Mononuclear cell (primary cell): ENCODE measurements around the gene ANKRD40. TPM values are rescaled to one million over a fixed set of nuclear protein-coding genes. Genes with fewer than 3 reads are reported as not detected.
"Not testable (repeated sequence)": the region's sequence is repeated elsewhere in the genome, so short reads cannot be mapped to it uniquely, and the experiment has no call there.

ENCODE experiments used
- H3K27me3 ChIP-seq: 2 replicates; pipeline ENCODE4 v1.6.0; 2011; ENCODE audit warnings: low read length, control low read depth; ENCODE audit not compliant: insufficient read depth
- H3K4me1 ChIP-seq: 2 replicates; pipeline ENCODE4 v1.5.1; 2011; ENCODE audit warnings: mild to moderate bottlenecking, low read length, control low read depth; ENCODE audit not compliant: insufficient read depth
- H3K4me3 ChIP-seq: 2 replicates; pipeline ENCODE4 v1.5.1; 2011; ENCODE audit warnings: mild to moderate bottlenecking, low read length, moderate library complexity
- H3K9me3 ChIP-seq: 2 replicates; pipeline ENCODE4 v1.5.1; 2011; ENCODE audit warnings: low read depth, mild to moderate bottlenecking, control low read depth, low read length
- total RNA-seq: library from RNA; depleted of rRNA; stranded (reverse); fragments of >200 nt; gene quantifications from one replicate; pipeline ENCODE4 v1.2.3, GENCODE V29; 2012

Gene ANKRD40
- total RNA-seq, 1 donor, result 22.5 TPM

DNA sequence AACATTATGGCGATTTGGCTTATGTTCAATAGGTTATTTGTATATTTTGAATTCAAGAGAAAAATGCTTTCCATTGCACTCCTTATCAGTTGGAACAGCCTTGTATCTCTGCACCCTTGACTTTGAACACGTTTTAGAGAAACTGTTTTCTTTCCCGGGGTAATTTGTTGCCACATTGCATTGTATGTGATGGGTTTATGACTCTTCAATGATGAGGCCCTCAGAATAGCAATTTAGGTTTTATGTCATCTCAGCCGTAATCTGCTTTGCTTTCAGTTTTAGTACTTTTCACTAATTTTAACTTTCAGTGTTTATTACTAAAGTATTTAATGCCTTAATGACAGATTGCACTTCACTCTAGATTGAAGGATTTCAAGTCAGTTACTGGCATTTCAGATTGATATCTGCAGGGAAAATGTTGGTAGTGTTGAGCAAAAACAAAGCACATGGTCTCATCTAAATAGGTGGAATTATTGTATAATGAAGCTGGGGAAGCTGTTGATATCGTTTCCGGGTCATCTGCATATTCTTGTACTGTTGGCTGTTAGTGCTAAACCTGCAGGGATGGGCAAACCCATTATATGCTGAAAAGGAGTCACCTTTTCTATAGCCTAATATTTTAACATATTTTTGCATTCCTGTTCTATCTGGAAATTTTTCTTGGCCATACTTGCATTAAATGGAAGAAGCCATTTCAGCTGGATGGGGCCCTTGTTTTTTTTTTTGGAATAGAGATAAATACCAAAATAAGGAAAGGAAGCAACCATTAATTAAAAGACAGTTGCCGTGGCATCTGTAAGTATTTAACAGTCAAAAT, 13.7 kb upstream of the ANKRD40 start:
- Histone ChIP-seq H3K4me3 (peak overlapping the region; percentile 97), H3K27me3 (no peaks in the 10 kb centered on the region), H3K4me1 (peaks cover 62% of the 10 kb centered on the region), H3K9me3 (no peaks in the 10 kb centered on the region)

DNA sequence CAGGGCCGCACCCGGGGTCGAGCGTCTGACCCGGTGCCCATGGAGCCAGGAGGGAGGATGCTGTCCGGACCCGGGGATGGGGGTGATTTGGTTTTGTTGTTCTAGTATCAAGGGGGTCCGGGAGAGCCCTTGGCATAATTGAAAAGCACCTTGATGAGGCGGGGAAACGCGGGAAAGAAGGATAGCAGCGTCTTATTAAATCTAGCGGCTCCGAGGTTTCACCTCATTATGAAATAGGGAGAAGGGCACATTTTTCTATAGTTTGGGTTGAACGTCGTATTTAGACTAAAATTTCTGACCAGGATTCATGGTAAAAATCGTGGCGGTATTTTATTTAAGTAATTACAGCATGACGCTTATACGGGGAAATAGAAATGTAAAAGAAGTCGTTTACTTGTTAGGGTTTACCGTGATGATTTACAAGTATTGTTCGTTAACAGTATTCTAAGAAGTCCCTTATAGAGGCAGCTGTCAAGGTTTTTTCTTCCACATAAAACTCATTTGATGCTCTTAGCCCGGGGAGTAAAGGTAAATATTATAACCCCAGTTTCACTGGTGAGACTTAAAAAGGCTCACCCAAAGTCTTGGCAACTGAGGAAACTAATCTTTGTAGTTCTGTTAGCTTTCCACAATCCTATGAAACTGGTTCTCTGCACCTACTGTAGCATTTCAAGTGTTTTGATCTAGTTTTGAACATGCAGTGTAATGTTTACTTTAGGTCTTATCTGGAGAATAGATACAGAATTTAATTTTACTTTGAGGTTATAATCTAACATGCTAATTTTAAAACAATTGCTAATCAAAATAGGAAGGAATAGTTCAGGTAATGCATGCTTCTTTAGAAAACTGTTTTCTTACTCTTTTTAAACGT, 12.4 kb upstream of the ANKRD40 start:
- Histone ChIP-seq H3K4me3 (peak overlapping the region; percentile 97), H3K4me1 (peaks cover 69% of the 10 kb centered on the region), H3K27me3 (no peaks in the 10 kb centered on the region), H3K9me3 (no peaks in the 10 kb centered on the region)

DNA sequence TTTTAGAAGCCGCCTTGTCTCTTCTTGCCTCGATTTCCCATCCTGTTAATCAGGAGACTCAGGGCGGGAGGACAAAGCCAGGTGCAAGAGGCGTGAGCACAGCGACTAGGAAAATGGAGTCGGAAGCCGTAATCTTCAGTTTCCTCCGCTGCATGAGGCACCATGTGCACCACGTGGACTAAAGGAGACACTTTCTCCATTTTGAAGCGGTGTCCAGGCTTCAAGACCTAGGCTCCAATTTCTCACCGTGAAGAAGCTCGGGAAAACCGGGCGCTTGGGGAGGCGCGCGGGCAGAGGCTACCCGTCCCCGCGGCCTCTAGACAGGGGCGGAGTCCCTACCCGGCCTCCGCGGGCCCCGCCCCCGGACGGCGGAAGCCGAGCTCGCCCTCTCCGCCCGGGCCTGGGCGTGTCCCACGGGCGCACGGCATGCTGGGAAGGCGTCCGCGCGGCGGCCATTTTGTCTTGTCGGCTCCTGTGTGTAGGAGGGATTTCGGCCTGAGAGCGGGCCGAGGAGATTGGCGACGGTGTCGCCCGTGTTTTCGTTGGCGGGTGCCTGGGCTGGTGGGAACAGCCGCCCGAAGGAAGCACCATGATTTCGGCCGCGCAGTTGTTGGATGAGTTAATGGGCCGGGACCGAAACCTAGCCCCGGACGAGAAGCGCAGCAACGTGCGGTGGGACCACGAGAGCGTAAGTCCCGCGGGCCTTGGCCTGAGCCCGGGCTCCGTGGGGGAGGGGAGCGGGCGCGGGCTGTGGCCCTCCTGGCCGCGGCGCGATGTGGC, 11.6 kb upstream of the ANKRD40 start, which contains the start of gene LUC7L3:
TSS of gene LUC7L3 (plus strand) at position 460 of the 780 bp plus-strand sequence. CDS start at position 590, 130 bp downstream.
- Histone ChIP-seq H3K9me3 (no peaks in the 10 kb centered on the region), H3K4me1 (peaks cover 62% of the 10 kb centered on the region)

DNA sequence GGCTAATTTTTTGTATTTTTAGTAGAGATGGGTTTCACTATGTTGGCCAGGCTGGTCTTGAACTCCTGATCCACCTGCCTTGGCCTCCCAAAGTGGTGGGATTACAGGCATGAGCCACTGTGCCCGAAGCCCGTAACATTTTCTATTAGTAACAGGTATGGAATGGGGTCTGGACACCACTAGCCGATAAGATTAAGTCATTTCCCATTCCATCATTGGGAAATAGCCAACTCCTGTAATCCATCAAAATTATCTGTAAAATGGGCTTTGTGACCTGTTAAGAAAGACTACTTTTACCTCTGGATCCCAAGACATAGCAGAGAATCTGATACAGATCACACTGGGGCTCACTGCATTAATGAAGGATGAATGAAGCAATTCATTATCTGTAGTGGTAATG, 7.8 kb upstream of the ANKRD40 start:
- peaks cover 30% of the 10 kb centered on the region for H3K4me1 ChIP-seq
- no peaks in the 10 kb centered on the region for H3K9me3 ChIP-seq
- no peaks in the 10 kb centered on the region for H3K27me3 ChIP-seq
- H3K4me3 ChIP-seq, result no peak overlapping the region

More for the DNA sequence above, 11.6 kb upstream of the ANKRD40 start, which contains the start of gene LUC7L3:
- H3K27me3 ChIP-seq, result no peaks in the 10 kb centered on the region
- H3K4me3 ChIP-seq, result peak within 1 kb of the TSS; percentile 97

DNA sequence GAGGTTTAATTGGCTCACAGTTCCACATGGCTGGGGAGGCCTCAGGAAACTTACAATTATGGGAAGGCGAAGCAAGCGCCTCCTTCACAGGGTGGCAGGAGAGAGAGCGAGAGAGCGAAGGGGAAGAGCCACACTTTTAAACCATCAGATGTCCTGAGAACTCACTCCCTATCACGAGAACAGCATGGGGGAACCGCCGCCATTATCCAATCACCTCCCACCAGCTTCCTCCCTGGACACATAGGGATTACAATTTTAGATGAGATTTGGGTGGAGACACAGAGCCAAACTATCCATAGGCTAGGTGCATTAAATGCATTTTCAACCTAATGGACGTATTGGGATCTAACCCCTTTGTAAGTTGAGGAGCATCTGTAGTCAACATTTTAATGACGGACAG, 4.9 kb upstream of the ANKRD40 start:
- Histone ChIP-seq H3K27me3 (no peaks in the 10 kb centered on the region), H3K4me3 (no peak overlapping the region), H3K9me3 (no peaks in the 10 kb centered on the region), H3K4me1 (peaks cover 42% of the 10 kb centered on the region)

DNA sequence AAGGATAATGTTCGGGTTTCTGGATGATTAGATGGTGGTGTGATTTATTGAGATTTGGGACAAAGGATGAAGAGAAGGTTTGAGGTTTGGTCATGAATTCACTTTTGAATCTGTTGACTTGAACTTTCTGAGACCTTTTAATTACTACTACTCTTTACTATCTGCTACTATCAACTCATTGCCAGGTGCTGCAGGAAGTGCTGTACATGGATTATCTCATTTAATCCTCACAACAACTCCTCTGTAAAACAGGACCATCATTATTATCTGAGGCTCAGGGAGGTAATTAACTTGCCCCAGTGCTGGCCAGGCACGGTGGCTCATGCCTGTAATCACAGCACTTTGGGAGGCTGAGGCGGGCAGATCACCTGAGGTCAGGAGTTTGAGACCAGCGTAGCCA, 2.9 kb upstream of the ANKRD40 start:
- no peaks in the 10 kb centered on the region for H3K9me3 ChIP-seq
- no peaks in the 10 kb centered on the region for H3K27me3 ChIP-seq
- H3K4me3 ChIP-seq, result no peak overlapping the region
- peaks cover 38% of the 10 kb centered on the region for H3K4me1 ChIP-seq

DNA sequence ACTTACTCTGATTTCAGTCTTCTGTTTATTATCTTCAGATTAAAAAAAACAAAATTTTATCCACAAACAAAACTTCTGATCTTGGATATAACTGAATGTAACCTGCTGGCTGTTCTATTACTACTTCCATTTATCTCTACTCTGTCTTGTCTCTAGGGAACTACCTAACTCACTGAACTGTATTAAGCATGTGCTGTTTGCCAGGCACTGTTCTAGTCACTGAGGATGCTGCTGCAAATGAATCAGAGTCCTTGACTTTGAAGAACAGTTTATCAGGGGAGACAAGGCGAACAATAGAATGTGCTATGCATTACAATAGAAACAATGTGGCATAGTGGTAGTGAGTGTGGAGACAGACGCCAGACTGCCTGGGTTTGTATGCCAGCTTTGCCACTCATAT, 2.3 kb upstream of the ANKRD40 start:
- Histone ChIP-seq H3K27me3 (no peaks in the 10 kb centered on the region), H3K4me3 (no peak overlapping the region), H3K9me3 (no peaks in the 10 kb centered on the region), H3K4me1 (peaks cover 36% of the 10 kb centered on the region)

DNA sequence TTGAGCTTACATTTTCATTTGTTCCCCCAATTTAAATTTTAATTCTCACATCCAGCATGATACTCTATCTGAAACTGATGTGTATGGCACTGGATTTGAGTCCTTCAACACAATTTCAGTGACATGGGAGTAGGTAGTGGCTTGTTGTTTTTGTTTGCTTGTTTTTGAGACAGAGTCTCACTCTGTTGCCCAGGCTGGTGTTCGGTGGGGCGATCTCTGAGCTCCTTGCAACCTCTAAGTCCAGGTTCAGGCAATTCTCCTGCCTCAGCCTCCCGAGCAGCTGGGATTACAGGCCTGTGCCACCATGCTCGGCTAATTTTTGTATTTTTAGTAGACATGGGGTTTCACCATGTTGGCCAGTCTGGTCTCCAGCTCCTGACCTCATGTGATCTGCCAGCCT, 1.3 kb upstream of the ANKRD40 start:
- H3K4me1 ChIP-seq, result peaks cover 36% of the 10 kb centered on the region
- not testable (repeated sequence) for H3K27me3 ChIP-seq, H3K4me3 ChIP-seq, H3K9me3 ChIP-seq

DNA sequence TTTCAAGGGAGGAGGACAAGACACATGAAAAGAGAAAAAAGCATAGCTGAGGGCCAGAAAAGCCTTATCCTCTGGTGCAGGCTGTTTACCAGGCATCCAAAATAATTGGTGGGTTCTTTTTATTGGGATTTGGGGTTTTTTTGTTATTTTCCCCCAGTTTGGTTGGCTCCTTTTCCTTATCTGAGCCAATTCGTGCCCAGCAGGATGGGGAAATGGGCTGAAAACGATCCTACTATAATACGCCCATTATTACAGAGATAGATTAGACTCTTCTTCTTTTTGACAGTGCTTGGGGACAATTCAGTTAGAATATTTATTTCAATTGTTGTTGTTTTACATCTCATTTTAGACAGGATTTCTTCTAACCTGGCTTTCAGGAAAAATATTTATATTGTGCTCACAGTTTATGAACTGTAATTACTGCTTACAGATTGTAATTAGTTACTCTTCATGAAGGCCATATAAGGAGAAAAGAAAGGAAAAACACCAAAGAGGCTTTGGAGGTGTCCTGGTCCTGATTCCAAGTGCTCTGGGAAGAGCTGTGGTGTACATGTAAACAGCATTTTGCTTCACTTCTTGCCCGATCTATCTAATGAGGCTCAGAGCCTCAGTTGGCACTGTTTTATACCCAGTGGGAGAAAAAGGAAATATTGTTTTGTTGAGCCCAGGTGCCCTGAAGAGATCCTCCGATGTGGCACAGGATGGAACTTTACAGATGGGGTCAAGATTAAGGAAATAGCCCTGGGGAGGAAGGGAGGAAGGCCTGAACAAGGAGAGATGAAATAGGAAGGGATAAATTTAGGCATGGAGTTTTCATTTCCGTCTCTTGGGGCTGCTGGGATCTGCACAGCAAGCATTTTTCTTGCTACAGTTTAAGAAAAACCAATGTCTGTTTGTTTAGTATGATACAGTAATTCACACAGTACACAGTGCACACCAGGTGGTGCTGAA, 611 bp upstream of the ANKRD40 start:
- H3K4me1 ChIP-seq, result peaks cover 36% of the 10 kb centered on the region
- H3K4me3 ChIP-seq, result peak overlapping the region; percentile 61
- H3K27me3 ChIP-seq, result no peaks in the 10 kb centered on the region
- H3K9me3 ChIP-seq, result no peaks in the 10 kb centered on the region

DNA sequence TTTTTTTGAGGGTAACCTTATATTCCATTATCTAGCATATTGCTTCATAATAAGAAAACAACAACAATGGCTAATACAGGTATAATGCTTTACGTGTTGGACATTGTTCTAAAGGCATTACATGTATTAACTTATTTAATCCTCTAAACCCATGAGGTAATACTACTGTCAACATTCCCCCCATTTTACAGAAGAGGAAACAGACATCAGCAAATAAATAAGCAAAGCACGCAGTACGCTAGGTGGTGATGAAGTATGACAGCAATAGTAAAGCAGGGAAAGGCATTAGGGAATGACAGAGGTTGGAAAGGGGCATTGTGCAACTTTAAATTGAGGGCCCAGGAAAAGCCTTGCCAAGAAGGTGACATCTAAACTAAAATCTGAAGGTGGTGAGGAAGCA, 4.6 kb downstream of the ANKRD40 start:
- no peak overlapping the region for H3K4me3 ChIP-seq
- H3K27me3 ChIP-seq, result no peaks in the 10 kb centered on the region
- H3K9me3 ChIP-seq, result no peaks in the 10 kb centered on the region
- peaks cover 24% of the 10 kb centered on the region for H3K4me1 ChIP-seq

DNA sequence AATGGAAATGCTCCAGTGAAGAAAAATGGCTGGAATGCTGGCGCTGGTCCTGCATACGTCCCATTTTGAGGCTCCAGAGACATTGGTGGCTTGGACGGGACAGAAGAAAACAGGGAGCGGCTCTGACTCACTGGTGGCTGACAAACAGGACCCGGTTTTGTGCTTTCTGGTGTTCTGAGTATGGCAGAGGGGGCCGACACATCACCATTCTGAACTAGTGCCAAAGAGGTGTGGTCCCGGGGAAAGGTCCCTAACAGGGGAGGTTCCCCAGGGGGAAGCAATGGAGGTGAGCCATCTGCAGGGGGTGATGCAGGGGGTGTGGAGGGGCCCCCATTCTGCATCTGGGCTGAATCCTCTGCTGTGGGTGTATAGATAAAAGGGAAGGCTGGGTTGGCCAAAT, 8.3 kb downstream of the ANKRD40 start:
- Histone ChIP-seq H3K9me3 (no peaks in the 10 kb centered on the region), H3K4me3 (no peak overlapping the region), H3K27me3 (no peaks in the 10 kb centered on the region), H3K4me1 (peaks cover 4% of the 10 kb centered on the region)

DNA sequence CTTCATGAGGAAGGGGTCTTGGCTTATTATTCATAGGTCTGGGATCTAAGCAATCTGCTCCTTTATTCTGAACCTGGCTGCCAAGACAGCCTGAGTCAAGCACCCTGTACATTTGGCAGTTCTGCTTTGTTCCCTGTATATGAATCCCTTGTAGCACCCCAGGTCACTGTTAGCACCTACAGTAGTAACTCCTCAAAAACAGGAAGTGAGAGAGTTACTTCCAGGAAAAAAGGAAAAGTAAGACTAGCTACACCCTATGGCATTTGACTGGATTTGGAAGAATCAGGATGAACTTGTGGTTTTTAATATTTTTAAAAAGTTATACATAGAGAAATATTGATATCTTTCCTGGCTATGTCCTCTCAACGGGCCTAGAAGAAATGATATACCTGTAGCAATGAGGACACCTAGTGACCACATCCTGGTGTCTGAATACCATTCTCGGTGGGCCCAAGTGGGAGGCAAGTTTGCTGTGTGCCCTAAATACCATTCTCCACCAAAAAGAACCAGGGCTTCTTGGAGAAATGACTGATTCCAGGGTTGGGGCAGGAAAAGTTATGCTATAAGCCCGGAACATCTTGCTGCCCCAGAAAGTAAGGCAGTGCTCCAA, 9.9 kb downstream of the ANKRD40 start:
- no peak overlapping the region for H3K4me3 ChIP-seq
- peaks cover 4% of the 10 kb centered on the region for H3K4me1 ChIP-seq
- H3K27me3 ChIP-seq, result no peaks in the 10 kb centered on the region
- H3K9me3 ChIP-seq, result no peaks in the 10 kb centered on the region

DNA sequence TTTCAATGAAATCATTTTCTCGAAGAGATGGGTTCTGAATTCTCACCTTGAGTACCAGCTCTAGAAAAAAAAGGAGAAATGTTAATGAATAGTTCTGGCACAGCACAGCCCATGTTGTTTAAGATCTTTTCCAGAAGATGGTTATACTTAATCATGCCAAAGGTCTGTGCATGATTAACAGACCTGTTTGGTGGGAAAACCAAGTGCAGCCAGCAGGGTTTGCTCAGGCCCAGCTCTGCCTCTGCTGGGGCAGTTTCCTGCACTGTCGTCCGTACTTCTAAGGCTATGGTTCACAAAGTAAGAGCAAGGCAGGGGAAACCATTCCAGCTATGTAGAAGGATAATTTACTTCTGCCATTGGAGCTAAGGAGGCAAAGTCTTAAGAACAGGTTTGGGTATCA, 10.7 kb downstream of the ANKRD40 start:
- H3K4me1 ChIP-seq, result no peaks in the 10 kb centered on the region
- H3K4me3 ChIP-seq, result no peak overlapping the region
- H3K27me3 ChIP-seq, result no peaks in the 10 kb centered on the region

More for the DNA sequence above, 10.7 kb downstream of the ANKRD40 start:
- H3K9me3 ChIP-seq, result no peaks in the 10 kb centered on the region
